Chondrocyte (in vitro differentiated cells): ENCODE measurements around the gene FRMD3. TPM values are rescaled to one million over a fixed set of nuclear protein-coding genes. Genes with fewer than 3 reads are reported as not detected.

Experiments used
- DNase-seq: peaks from one replicate; pipeline ENCODE4 v3.0.0; 2021; ENCODE audit warnings: mixed read lengths, low spot score
- H3K27ac Mint-ChIP-seq: one replicate; pipeline ENCODE4 v1.8.0; 2021; ENCODE audit warnings: mild to moderate bottlenecking, moderate library complexity, mixed read lengths; ENCODE audit not compliant: unreplicated experiment
- H3K27me3 Mint-ChIP-seq: 2 replicates; pipeline ENCODE4 v1.8.0; 2021; ENCODE audit warnings: low read depth, mixed read lengths
- H3K36me3 Mint-ChIP-seq: 2 replicates; pipeline ENCODE4 v1.8.0; 2021; ENCODE audit warnings: low read depth, mixed read lengths
- H3K4me1 Mint-ChIP-seq: 2 replicates; pipeline ENCODE4 v1.8.0; 2021; ENCODE audit warnings: low read depth, mild to moderate bottlenecking, mixed read lengths
- H3K4me3 Mint-ChIP-seq: one replicate; pipeline ENCODE4 v1.8.0; 2021; ENCODE audit warnings: mild to moderate bottlenecking, moderate library complexity, mixed read lengths; ENCODE audit not compliant: unreplicated experiment
- H3K9me3 Mint-ChIP-seq: 2 replicates; pipeline ENCODE4 v1.8.0; 2021; ENCODE audit warnings: low read depth, mixed read lengths
- CTCF ChIP-seq: fragments of 200-600 bp; sonication (generic); IDR thresholded peaks from 2 replicates; pipeline ENCODE4 v1.5.0; 2021; ENCODE audit warnings: antibody characterized with exemption, mild to moderate bottlenecking, moderate library complexity
- total RNA-seq: library from RNA; stranded (reverse); gene quantifications from 3 replicates; pipeline ENCODE4 v1.2.1, GENCODE V29; 2021

FRMD3 gene
- total RNA-seq, 1 donor from 2014 or later = 1.1 TPM

DNA sequence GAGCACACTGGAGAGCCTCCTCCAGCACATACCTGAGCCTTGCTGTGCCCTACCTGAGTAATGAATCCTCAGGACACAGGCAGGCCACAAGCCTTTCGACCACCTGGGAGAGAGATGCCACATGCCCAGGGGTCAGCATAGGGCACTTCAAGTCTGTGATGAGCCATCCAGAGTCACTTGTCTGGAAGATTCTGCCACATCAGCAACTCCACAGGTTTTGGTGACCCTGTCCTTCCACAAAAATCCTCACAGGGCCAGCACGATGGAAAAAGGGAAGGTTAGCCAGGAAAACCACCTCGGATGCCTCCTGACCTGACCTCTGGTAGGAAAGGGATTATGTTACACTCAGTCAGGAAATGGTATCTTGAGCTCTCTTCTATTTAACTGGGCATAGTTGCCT is 46.8 kb downstream of the FRMD3 start:
- no peak for TF ChIP-seq CTCF
- DNase-seq = no peak
- Mint-ChIP-seq H3K27me3 (no peaks in the 10 kb centered on the region), H3K4me1 (no peaks in the 10 kb centered on the region), H3K36me3 (peaks cover 2% of the 10 kb centered on the region), H3K4me3 (no peak overlapping the region), H3K9me3 (no peaks in the 10 kb centered on the region), H3K27ac (no peak overlapping the region)

- DNase-seq = no peak
- no peak for TF ChIP-seq CTCF
- H3K4me1 Mint-ChIP-seq = no peaks in the 10 kb centered on the region
- no peak overlapping the region for H3K27ac Mint-ChIP-seq
- no peaks in the 10 kb centered on the region for H3K9me3 Mint-ChIP-seq
- peaks cover 2% of the 10 kb centered on the region for H3K36me3 Mint-ChIP-seq
- H3K27me3 Mint-ChIP-seq = no peaks in the 10 kb centered on the region
- no peak overlapping the region for H3K4me3 Mint-ChIP-seq
Observed at GRCh38 chr9:83489961-83490360, 48.2 kb downstream of the FRMD3 start.

DNA sequence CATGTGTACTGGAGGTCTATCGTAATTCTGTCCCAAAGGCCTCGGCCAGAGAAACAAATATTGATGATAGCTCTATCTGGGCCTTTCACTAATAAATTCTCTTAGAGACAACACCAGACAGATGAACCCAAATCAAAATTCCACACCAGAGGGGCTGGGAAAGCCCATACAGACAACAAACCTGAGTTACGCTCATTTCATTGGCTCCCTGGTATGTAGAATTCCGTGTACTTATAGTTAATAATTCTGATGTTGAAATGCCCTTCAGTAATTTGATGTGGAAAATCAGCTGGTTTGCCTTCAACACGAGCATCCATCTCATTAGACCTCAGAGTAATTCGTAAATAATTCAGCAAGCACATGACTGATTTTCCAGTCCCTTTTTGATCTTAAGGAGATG is 53.2 kb downstream of the FRMD3 start:
- no peak for DNase-seq
- no peak overlapping the region for H3K27ac Mint-ChIP-seq
- no peaks in the 10 kb centered on the region for H3K4me1 Mint-ChIP-seq

GRCh38 chr9:83483223-83483622 is 55.0 kb downstream of the FRMD3 start:
- peak overlapping the region; percentile 3 for H3K27ac Mint-ChIP-seq
- peaks cover 2% of the 10 kb centered on the region for H3K36me3 Mint-ChIP-seq
- TF ChIP-seq CTCF = no peak
- no peak overlapping the region for H3K4me3 Mint-ChIP-seq
- H3K27me3 Mint-ChIP-seq = no peaks in the 10 kb centered on the region
- no peaks in the 10 kb centered on the region for H3K4me1 Mint-ChIP-seq
- DNase-seq = no peak
- peaks cover 6% of the 10 kb centered on the region for H3K9me3 Mint-ChIP-seq

More for the DNA sequence above, 53.2 kb downstream of the FRMD3 start:
- Mint-ChIP-seq H3K36me3 (no peaks in the 10 kb centered on the region), H3K27me3 (no peaks in the 10 kb centered on the region), H3K9me3 (peaks cover 2% of the 10 kb centered on the region), H3K4me3 (no peak overlapping the region)
- TF ChIP-seq CTCF = no peak

- TF ChIP-seq CTCF = no peak
- Mint-ChIP-seq H3K27ac (no peak overlapping the region), H3K27me3 (no peaks in the 10 kb centered on the region), H3K4me1 (no peaks in the 10 kb centered on the region), H3K4me3 (no peak overlapping the region), H3K36me3 (peaks cover 2% of the 10 kb centered on the region), H3K9me3 (peaks cover 13% of the 10 kb centered on the region)
- DNase-seq = no peak
Observed at GRCh38 chr9:83479765-83480164, 58.4 kb downstream of the FRMD3 start.
